HG03520 (cell line): ENCODE data around the gene RASGRF1.
"Not testable (repeated sequence)": the region's sequence is repeated elsewhere in the genome, so short reads cannot be mapped to it uniquely, and the experiment has no call there.

ENCODE experiments used
- ATAC-seq: cut with Tn5 transposase; IDR thresholded peaks from one replicate; pipeline ENCODE4 v1.9.1; 2021; ENCODE audit warnings: mild to moderate bottlenecking, moderate library complexity; ENCODE audit not compliant: unreplicated experiment

Gene RASGRF1

GRCh38 chr15:79016527-79017170 is 73.9 kb downstream of the RASGRF1 start:
- no peak for ATAC-seq

- no peak for ATAC-seq
Measured at GRCh38 chr15:79015416-79015815, 75.2 kb downstream of the RASGRF1 start.

DNA sequence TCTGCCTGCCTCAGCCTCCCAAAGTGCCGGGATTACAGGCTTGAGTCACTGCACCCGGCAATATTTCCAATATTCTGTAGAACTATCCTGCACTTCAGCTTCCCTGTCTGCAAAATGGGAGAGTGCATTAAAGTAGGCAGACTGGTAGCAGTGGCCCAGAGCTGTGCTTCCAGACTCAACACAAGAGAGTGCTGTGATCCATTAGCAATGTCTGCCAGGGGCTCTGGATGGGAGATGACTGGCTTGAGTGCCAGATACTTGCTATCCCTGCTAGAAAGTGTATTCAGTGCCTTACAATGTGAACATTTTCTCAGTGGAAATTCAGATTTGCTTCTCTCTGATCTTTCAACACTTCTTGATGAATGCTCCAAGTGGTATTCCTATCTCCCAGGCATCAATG is 80.3 kb downstream of the RASGRF1 start:
- no peak for ATAC-seq

DNA sequence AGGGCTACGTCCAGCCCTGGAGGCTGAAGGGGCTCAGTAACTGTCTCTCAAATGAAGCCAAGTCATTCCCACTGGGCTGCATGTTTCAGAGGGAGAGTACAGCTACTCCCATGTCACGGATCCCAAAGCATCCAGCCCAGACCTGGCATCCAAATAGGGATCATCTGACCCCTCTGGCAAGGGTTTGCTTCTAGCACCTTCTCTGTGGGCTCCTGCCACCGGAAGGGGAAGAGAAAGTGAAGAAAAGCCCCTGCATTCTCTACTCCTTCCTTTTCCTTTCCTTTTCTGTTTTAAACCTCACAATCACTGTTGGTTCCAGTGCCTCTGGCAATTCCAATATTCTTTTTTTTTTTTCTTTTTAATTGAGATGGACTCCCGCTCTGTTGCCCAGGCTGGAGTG is 81.2 kb downstream of the RASGRF1 start:
- no peak for ATAC-seq

- no peak for ATAC-seq
Measured at GRCh38 chr15:79008659-79009058, 81.9 kb downstream of the RASGRF1 start.

DNA sequence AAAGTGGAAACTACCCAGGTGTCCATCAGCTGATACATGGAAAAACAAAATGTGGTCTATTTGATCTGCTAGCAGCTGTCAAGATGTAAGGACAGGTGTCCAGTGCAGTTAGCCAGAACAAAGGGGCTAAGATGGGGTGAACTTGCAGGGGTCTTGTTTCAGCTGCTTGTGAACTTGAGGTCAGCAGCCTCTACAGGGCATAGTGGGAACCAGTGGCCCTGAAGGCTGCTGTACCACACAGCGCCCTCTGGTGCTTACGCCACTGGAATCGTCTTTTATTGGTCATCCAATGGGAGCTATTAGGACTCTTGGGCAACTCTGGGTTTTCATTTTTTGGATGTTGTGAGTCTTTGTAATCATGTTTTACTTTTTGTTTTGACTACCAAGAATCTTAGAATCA is 83.5 kb downstream of the RASGRF1 start:
- ATAC-seq = no peak

- ATAC-seq = no peak
Measured at GRCh38 chr15:79006071-79006470, 84.5 kb downstream of the RASGRF1 start.

- peak; percentile 82 for ATAC-seq
Measured at GRCh38 chr15:79004336-79004735, 86.2 kb downstream of the RASGRF1 start.

DNA sequence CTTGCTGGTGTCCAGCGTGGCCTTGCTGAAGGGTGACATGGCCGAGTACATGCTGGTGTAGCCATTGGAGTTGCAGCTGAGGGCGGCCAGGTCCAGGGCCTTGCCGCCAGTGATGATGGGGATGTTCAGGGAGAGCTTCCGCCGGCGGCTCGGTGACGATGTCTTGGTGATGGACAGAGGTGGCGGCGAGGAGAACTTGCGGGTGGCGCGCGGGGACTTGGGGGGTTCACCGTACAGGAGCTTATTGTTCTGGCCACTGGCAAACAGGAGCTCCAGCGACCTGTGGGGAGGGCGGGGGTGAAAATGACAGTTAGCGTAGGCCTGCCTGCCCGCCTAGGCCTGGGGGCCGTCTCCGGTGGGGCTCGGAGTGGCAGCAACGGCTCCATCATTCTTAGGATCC is 86.7 kb downstream of the RASGRF1 start:
- peak; percentile 16 for ATAC-seq

- ATAC-seq = no peak
Measured at GRCh38 chr15:79003301-79003700, 87.3 kb downstream of the RASGRF1 start.

- ATAC-seq = no peak
Measured at GRCh38 chr15:79002581-79002980, 88.0 kb downstream of the RASGRF1 start.

DNA sequence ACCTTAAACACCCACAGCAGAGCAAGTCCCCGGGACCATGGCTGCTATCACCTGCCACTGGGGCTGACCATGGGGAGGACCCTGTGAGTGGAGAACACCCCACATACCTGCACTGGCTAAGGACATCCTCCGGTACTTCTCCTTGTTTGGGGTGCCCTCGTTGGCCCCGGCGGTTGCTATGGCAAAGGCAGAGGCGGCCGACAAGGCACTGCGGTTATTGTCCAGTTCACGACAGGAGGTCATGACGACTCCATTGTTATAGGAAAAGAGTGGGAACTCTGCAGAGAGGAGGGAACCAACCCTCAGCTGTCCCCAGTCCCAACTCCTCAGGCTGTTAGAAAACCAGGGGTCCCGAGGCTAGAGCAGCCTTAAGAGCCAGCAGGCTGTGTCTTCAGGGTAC is 90.9 kb downstream of the RASGRF1 start:
- ATAC-seq = no peak

DNA sequence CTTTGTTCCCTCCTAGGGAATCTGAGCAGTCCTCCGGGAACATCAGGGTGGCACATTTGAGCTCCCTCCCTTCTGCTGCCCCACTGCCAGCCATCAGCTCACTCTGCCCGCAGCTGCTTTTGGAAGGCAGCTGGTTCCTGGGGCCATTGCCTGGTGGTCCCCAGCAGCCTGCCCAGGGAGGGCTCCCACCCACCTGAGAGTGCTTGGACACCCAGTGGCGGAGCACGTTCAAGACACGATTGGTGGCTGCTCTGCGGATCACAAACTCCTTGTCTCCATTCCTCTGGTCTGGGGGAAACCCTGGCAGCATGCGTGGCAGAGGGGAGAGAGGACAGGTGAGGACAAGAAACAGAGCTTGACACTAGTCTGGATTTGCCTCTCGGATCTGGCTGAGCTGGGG is 92.1 kb downstream of the RASGRF1 start:
- no peak for ATAC-seq

GRCh38 chr15:78997981-78998499 is 92.5 kb downstream of the RASGRF1 start:
- ATAC-seq = no peak

DNA sequence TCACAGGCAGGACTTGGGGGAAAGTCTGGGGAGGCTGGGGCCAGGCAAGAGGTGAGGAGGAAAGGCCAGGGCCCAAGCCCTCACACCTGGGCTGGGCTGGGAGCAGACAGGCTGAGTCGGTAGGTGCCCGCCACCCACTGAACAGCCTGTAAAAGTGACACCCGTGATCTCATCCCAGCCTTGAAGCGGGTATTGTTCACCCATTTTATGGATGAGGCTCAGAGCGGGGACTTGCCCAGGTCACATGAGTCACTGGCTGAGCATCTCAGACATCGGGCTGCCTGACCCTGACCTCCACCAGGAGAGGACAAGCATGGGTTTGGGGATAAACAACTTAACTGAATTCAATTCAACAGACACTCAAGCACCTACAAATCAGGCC is 93.7 kb downstream of the RASGRF1 start:
- no peak for ATAC-seq

DNA sequence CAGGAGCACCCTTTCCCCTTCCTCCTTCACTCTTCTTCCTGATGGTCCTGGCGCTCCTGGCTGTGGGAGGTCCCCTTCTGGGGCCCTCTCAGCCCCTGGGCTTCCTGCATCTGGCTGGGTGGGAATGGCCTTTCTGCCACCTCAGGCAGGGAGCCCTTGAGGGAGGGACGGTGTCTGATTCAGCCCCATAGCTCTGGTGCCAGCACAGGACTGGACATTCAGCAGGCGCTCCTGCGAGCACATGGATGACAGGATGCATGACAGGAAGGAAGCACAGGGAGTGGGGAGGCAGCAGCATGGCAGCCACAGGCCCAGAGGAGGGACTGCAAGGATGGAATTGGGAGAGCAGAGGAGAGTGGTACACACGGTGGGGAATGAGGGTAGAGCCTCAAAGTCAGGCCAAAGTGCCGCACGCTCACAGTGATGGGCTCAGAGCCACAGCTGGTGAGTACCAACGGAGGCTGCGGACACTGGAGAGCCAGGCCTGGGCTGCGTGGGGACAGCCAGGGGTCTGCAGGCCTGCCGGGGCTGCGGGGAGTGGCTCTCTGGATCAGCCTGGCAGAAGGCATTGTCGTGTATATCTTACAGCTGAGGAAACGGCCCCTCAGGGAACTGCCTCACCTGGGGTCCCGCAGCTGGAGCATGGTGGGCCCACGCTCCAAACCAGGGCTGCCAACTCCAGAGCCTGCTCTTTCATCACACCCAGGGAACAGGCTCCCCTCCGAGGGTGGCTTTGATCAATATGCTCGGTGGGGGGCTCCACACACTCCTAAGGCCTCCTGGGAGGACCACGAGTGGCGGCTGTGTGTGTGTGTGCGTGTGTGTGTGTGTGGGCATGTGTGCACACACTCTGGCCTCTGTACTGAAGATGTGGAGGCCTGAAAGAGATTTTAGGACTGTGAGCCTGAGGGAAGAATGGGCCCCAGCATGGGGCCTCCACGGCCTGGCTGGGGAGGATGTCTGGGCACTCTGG is 94.4 kb downstream of the RASGRF1 start:
- ATAC-seq = no peak

GRCh38 chr15:78995161-78995560 is 95.4 kb downstream of the RASGRF1 start:
- ATAC-seq = not testable (repeated sequence)

- no peak for ATAC-seq
Measured at GRCh38 chr15:78993931-78994530, 96.5 kb downstream of the RASGRF1 start.

DNA sequence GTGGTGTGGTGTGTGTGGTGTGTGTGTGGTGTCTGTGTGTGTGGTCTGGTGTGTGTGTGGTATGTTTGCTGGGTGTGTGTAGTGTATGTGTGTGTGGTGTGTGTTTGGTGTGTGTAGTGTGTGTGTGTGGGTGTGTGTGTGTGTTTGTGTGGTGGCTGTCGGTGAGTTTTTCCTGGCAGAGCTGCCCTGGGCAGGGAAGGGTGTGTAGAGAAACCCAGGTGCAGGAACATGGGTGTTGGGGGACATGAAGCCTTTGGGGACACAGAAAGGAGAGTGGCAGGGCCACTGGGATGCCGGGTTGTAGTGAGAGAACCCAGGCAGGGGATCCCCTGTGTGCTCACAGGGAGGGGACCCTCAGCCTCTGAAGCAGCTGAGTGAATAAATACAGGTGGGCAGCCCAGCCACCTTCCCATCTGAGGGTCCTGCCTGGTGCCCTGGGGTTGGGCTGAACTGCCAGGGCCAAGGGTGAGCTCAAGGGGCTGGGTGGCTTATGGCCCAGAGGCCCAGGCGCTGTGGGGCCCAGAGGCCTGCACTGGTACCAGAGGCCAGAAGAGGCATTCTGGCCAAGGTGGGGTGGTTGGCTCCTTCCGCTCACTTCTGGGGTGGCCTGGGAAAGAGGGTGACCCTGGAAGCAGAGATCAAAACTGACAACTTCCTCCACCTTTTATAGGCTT is 97.2 kb downstream of the RASGRF1 start:
- no peak for ATAC-seq

- no peak for ATAC-seq
Measured at GRCh38 chr15:78992416-78993256, 97.9 kb downstream of the RASGRF1 start.
